ENCODE data around the gene POR.
"Not testable (repeated sequence)": the region's sequence is repeated elsewhere in the genome, so short reads cannot be mapped to it uniquely, and the experiment has no call there.

POR gene

GRCh38 chr7:75994388-75995051, 79.6 kb downstream of the POR start, which contains the start of gene TMEM120A:
TSS of gene TMEM120A (minus strand) at chr7:75994595. CDS start at chr7:75994570, 25 bp downstream.
- peak; percentile 92 for DNase-seq

GRCh38 chr7:75995052-75995471, 80.1 kb downstream of the POR start:
- no peak for DNase-seq

GRCh38 chr7:75995996-75996395, 81.0 kb downstream of the POR start:
- no peak for DNase-seq

- no peak for DNase-seq
Observed at GRCh38 chr7:75996476-75996875, 81.5 kb downstream of the POR start.

- DNase-seq: no peak
Observed at GRCh38 chr7:75998038-75998437, 83.1 kb downstream of the POR start.

- no peak for DNase-seq
Observed at GRCh38 chr7:76000566-76000965, 85.6 kb downstream of the POR start.

GRCh38 chr7:76002139-76002538, 87.2 kb downstream of the POR start:
- no peak for DNase-seq

- no peak for DNase-seq
Observed at GRCh38 chr7:76002822-76003221, 87.9 kb downstream of the POR start.

GRCh38 chr7:76003351-76003750, 88.4 kb downstream of the POR start:
- no peak for DNase-seq

GRCh38 chr7:76005004-76005403, 90.0 kb downstream of the POR start:
- not testable (repeated sequence) for DNase-seq

GRCh38 chr7:76008156-76008687, 93.3 kb downstream of the POR start:
- DNase-seq: no peak

GRCh38 chr7:76009672-76010600, 95.0 kb downstream of the POR start:
- DNase-seq: no peak

- no peak for DNase-seq
Observed at GRCh38 chr7:76011442-76011861, 96.5 kb downstream of the POR start.

- DNase-seq: no peak
Observed at GRCh38 chr7:76016191-76016947, 101.4 kb downstream of the POR start.

GRCh38 chr7:76018520-76018919, 103.6 kb downstream of the POR start:
- DNase-seq: not testable (repeated sequence)

GRCh38 chr7:76020031-76020714, 105.2 kb downstream of the POR start:
- peak; percentile 54 for DNase-seq

- no peak for DNase-seq
Observed at GRCh38 chr7:76022026-76022780, 107.2 kb downstream of the POR start.

GRCh38 chr7:76023002-76023401, 108.0 kb downstream of the POR start:
- DNase-seq: no peak

GRCh38 chr7:76029682-76030081, 114.7 kb downstream of the POR start:
- DNase-seq: not testable (repeated sequence)

GRCh38 chr7:76031964-76032363, 117.0 kb downstream of the POR start:
- no peak for DNase-seq
